GM12878 (cell line): ENCODE measurements around the gene COX5A. TPM values are rescaled to one million over a fixed set of nuclear protein-coding genes. Genes with fewer than 3 reads are reported as not detected.

Experiments
- ATAC-seq: fragments of 200-7000 bp; cut with Tn5 transposase; 3 replicates; pipeline ENCODE4 v1.9.1; 2020; ENCODE audit warnings: mild to moderate bottlenecking, moderate library complexity
- BruUV-seq: library from RNA; stranded (reverse); fragments of 400-500 nt; replicated peaks from 2 replicates; lab custom pipeline; 2021; lab: Mats Ljungman, UMichigan
- CTCF ChIA-PET: fragments of 300-600 bp; sonication (Branson Sonifier 250); formaldehyde crosslinking; extraction: SDS; loops from one replicate; lab custom pipeline; 2021; ENCODE audit warnings: inconsistent platforms; lab: Yijun Ruan, JAX
- POLR2A ChIA-PET: fragments of 350-600 bp; formaldehyde crosslinking; extraction: SDS; loops from one replicate; lab custom pipeline; 2021; ENCODE audit warnings: inconsistent platforms; lab: Charles Lee
- RAD21 ChIA-PET: fragments of 300-600 bp; sonication (Branson Sonifier 250); formaldehyde crosslinking; loops from one replicate; lab custom pipeline; 2023; ENCODE audit warnings: antibody characterized with exemption; ENCODE audit not compliant: unreplicated experiment; lab: Charles Lee
- SMC1A ChIA-PET: fragments of 300-600 bp; sonication (Branson Sonifier 250); formaldehyde crosslinking; loops from one replicate; lab custom pipeline; 2023; ENCODE audit not compliant: unreplicated experiment, uncharacterized antibody; lab: Charles Lee
- DNase-seq: peaks from one replicate; pipeline ENCODE4 v3.0.0-alpha.2; 2011; ENCODE audit warnings: low read depth, low spot score
- FAIRE-seq: peaks from 3 replicates; lab custom pipeline; 2011; peaks lifted over from hg19 to GRCh38; lab: Jason Lieb, UNC
- H2AFZ ChIP-seq: 2 replicates; pipeline ENCODE4 v1.6.0; 2011; ENCODE audit warnings: low read depth, low read length, control low read depth; ENCODE audit not compliant: control insufficient read depth
- H3K27ac ChIP-seq: 2 replicates; pipeline ENCODE4 v1.5.1; 2011; ENCODE audit warnings: control low read depth; ENCODE audit not compliant: control insufficient read depth, insufficient read depth
- H3K27me3 ChIP-seq, 2 experiments: replicated peaks in 1 of 2; 2 replicates each; pipeline versions ENCODE4 v1.6.0 to v1.6.1; 2011; ENCODE audit warnings: low read length in 1 of 2; ENCODE audit not compliant: control insufficient read depth in 2 of 2, insufficient read depth in 2 of 2
- H3K36me3 ChIP-seq, 2 experiments: 2 replicates each; pipeline ENCODE4 v1.5.1; 2011; ENCODE audit warnings: low read length in 1 of 2; ENCODE audit not compliant: control insufficient read depth in 2 of 2, insufficient read depth in 2 of 2
- H3K4me1 ChIP-seq: 2 replicates; pipeline ENCODE4 v1.6.1; 2011; ENCODE audit warnings: mild to moderate bottlenecking, low read length, moderate library complexity, mixed read lengths; ENCODE audit not compliant: control insufficient read depth, insufficient read depth
- H3K4me2 ChIP-seq: 2 replicates; pipeline ENCODE4 v1.6.0; 2011; ENCODE audit warnings: control low read depth; ENCODE audit not compliant: control insufficient read depth, insufficient read depth
- H3K4me3 ChIP-seq: fragments of 200-600 bp; sonication (generic); 2 replicates; pipeline ENCODE4 v1.5.1; 2016
- H3K79me2 ChIP-seq: 2 replicates; pipeline ENCODE4 v1.6.0; 2011; ENCODE audit warnings: low read length; ENCODE audit not compliant: control insufficient read depth, insufficient read depth
- H3K9ac ChIP-seq: 2 replicates; pipeline ENCODE4 v1.8.0; 2011; ENCODE audit warnings: low read length, control low read depth, mixed read lengths; ENCODE audit not compliant: control insufficient read depth, insufficient read depth
- H3K9me3 ChIP-seq: replicated peaks from 3 replicates; pipeline ENCODE4 v1.5.1; 2011; ENCODE audit warnings: mild to moderate bottlenecking, low read length; ENCODE audit not compliant: control insufficient read depth, insufficient read depth
- H4K20me1 ChIP-seq: 2 replicates; pipeline ENCODE4 v1.6.0; 2011; ENCODE audit not compliant: control insufficient read depth, insufficient read depth
- BACH1 ChIP-seq: fragments of 450-650 bp; IDR thresholded peaks from 2 replicates; pipeline ENCODE4 v1.6.1; 2017; ENCODE audit warnings: mild to moderate bottlenecking, borderline replicate concordance
- BMI1 ChIP-seq: fragments of 450-650 bp; IDR thresholded peaks from 2 replicates; pipeline ENCODE4 v1.6.1; 2016; ENCODE audit warnings: mild to moderate bottlenecking, moderate library complexity, borderline replicate concordance
- CHD1 ChIP-seq: IDR thresholded peaks from 2 replicates; pipeline ENCODE4 v1.6.1; 2012; ENCODE audit warnings: low read depth, low read length, improper control_type of control experiment
- EZH2 ChIP-seq: IDR thresholded peaks from 2 replicates; pipeline ENCODE4 v1.6.1; 2012; ENCODE audit warnings: low read depth, mild to moderate bottlenecking, control low read depth, inconsistent platforms, low read length, borderline replicate concordance; ENCODE audit not compliant: control insufficient read depth
- FOS ChIP-seq: IDR thresholded peaks from 3 replicates; pipeline ENCODE4 v1.6.1; 2011; ENCODE audit warnings: borderline replicate concordance; ENCODE audit not compliant: insufficient read length; ENCODE audit errors: extremely low read depth
- JUND ChIP-seq: IDR thresholded peaks from 2 replicates; pipeline ENCODE4 v1.6.1; 2012; ENCODE audit warnings: low read depth, mild to moderate bottlenecking, low read length, improper control_type of control experiment, moderate library complexity
- MEF2B ChIP-seq: fragments of 450-650 bp; IDR thresholded peaks from 2 replicates; pipeline ENCODE4 v1.6.1; 2018; ENCODE audit warnings: mild to moderate bottlenecking, moderate library complexity; ENCODE audit not compliant: partially characterized antibody, poor library complexity, severe bottlenecking
- MTA2 ChIP-seq: fragments of 450-650 bp; IDR thresholded peaks from 2 replicates; pipeline ENCODE4 v1.6.1; 2016; ENCODE audit warnings: low read depth, mild to moderate bottlenecking, moderate library complexity
- RCOR1 ChIP-seq: conservative IDR thresholded peaks from 2 replicates; pipeline ENCODE4 v1.6.1; 2012; ENCODE audit warnings: low read depth, low read length, improper control_type of control experiment
- SMC3 ChIP-seq: IDR thresholded peaks from 2 replicates; pipeline ENCODE4 v1.6.1; 2011; ENCODE audit warnings: low read length, improper control_type of control experiment, borderline replicate concordance
- SREBF1 ChIP-seq: IDR thresholded peaks from 2 replicates; pipeline ENCODE4 v1.6.1; 2012; ENCODE audit warnings: mild to moderate bottlenecking, low read length
- SREBF2 ChIP-seq: IDR thresholded peaks from 2 replicates; pipeline ENCODE4 v1.6.1; 2012; ENCODE audit warnings: mild to moderate bottlenecking, low read length
- ZNF217 ChIP-seq: fragments of 450-650 bp; IDR thresholded peaks from 2 replicates; pipeline ENCODE4 v1.6.1; 2017; ENCODE audit warnings: antibody characterized with exemption, mild to moderate bottlenecking
- ZSCAN29 ChIP-seq: fragments of 450-650 bp; IDR thresholded peaks from 2 replicates; pipeline ENCODE4 v1.6.1; 2017; ENCODE audit warnings: mild to moderate bottlenecking, moderate library complexity
- WGBS: methylation state at CpG from one replicate; pipeline ENCODE4 v1.1.6; 2016; ENCODE audit warnings: low lambda C conversion rate; ENCODE audit not compliant: insufficient replicate concordance, insufficient coverage; ENCODE audit errors: missing lambda C conversion rate; 5-methylcytosine and 5-hydroxymethylcytosine counted together
- in situ Hi-C: fragments of 300-500 bp; cut with MboI; formaldehyde crosslinking; loops from 9 replicates; pipeline ENCODE4 v1.14.3; 2018; ENCODE audit warnings: mixed read lengths
- intact Hi-C: fragments of 100-400 bp; cut with micrococcal nuclease; formaldehyde crosslinking; loops from one replicate; pipeline ENCODE4 v1.14.2; 2022; ENCODE audit not compliant: unreplicated experiment
- polyA plus RNA-seq, 11 experiments: library from polyadenylated mRNA; depleted of rRNA in 4 of 11; unstranded in 6 of 11; stranded (reverse) in 5 of 11; fragments of >200 nt; fragmentation: Nextera tagmentation in 4 of 11; fragmentation: Illumina TruSeq in 1 of 11; extraction: Ambion mirVana in 4 of 11; extraction: Trizol in 1 of 11; gene quantifications; 1 replicate in 1 of 11; 2 replicates in 10 of 11; pipeline versions ENCODE4 v1.2.1 to v1.2.3, GENCODE V29; 2011 to 2016; ENCODE audit warnings: inconsistent platforms in 2 of 11, missing spikeins in 2 of 11, low read depth in 1 of 11
- total RNA-seq, 4 experiments: library from RNA; depleted of rRNA in 3 of 4; stranded (reverse); fragments of >200 nt in 3 of 4; fragmentation: Illumina TruSeq in 1 of 4; extraction: Trizol in 1 of 4; gene quantifications; 2 replicates each; pipeline versions ENCODE4 v1.2.1 to v1.2.3, GENCODE V29; 2013 to 2021
- TF ChIP-seq, protein P1 (sequence below): IDR thresholded peaks from 2 replicates; pipeline ENCODE4 v1.6.1; 2012; ENCODE audit warnings: low read depth, low read length, improper control_type of control experiment
- TF ChIP-seq, protein P2 (sequence below): fragments of 450-650 bp; formaldehyde crosslinking; IDR thresholded peaks from 2 replicates; pipeline ENCODE4 v1.4.0; 2022; ENCODE audit warnings: mild to moderate bottlenecking, moderate library complexity
- TF ChIP-seq, protein P3 (sequence below): fragments of 450-650 bp; conservative IDR thresholded peaks from 2 replicates; pipeline ENCODE4 v1.6.1; 2017; ENCODE audit warnings: mild to moderate bottlenecking, moderate library complexity

COX5A gene
- total and polyA plus RNA-seq, 10 of the 15 experiments (the other 5 are each of a cell fraction or from before 2014, with no cell fraction given) = 84.5 to 1,218 (median 392) TPM

DNA sequence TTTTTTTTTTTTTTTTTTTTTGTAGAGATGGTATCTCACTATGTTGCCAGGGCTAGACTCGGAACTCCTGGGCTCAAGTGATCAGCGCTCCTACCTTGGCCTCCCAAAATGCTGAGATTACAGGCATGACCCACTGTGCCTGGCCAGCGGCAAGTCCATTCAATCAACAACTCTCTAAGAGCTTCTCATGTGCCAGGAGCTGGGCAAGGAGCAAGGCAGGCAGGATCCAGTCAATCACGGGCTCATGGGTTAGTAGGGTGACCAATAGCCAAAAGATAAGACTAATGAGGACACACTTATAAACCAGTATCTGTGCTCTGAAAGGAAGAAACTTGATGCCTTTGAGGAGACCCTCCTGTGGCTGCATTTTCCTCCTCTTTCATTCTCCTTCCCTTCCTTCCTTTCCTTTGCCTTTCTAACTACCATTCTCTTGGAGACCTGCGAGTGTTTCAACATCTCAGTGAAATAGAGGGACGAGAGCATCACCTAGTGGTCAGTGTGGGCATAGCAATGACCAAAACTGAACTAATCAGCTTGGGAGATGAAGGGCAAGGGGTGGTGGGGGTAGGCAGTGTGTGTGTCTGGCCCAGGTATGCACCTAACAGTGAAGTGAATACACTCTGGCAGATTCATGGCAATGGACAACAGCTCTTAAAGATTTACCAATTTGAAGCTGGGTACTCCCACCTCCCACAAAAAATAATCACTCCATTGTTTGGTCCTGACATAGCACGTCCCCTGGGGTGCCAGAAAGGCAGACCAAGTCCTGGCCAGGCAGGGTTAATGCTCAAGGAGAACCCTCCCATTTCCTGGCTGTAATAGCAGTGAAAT is 12.4 kb upstream of the COX5A start:
- no peaks in the 10 kb centered on the region for H3K36me3 ChIP-seq
- no peaks in the 10 kb centered on the region for H3K9me3 ChIP-seq
- WGBS = 46% methylated on average over 6 of the region's 7 CpGs
- BruUV-seq = no TSS peak
- POLR2A ChIA-PET = interaction anchor here (0.8 to 1.7 kb wide), 5 partner anchors 8 to 181 kb away, joined by 3 to 4 read pairs (median 4); no protein-coding TSS in a partner anchor
- SMC1A ChIA-PET = interaction anchor here (0.6 to 8.1 kb wide), 19 partner anchors 10 to 316 kb away, joined by 3 to 82 read pairs (median 4); partner anchors contain the start of gene FAM219B
- RAD21 ChIA-PET = interaction anchor here (0.6 to 7.2 kb wide), 18 partner anchors 10 to 566 kb away, joined by 3 to 50 read pairs (median 3); partner anchors contain the start of genes FAM219B and ULK3
- no peak overlapping the region for H3K4me3 ChIP-seq
- H3K4me2 ChIP-seq = no peak overlapping the region
- CTCF ChIA-PET = interaction anchor here (0.6 to 6.4 kb wide), 40 partner anchors 8 to 501 kb away, joined by 3 to 117 read pairs (median 4); partner anchors contain the start of genes FAM219B, SCAMP5 and SIN3A
- in situ Hi-C loops (no loop called here), intact Hi-C loops (loop anchor here (1.0 to 2.0 kb wide), 4 partner anchors 39 to 315 kb away; no protein-coding TSS in a partner anchor)
- H2AFZ ChIP-seq = no peak overlapping the region
- no peaks in the 10 kb centered on the region for H4K20me1 ChIP-seq
- DNase-seq (peak; percentile 53), FAIRE-seq (peak; percentile 95), ATAC-seq (peak; percentile 93)
- H3K27me3 ChIP-seq = no peaks in the 10 kb centered on the region
- H3K4me1 ChIP-seq = no peaks in the 10 kb centered on the region; the same call in none of the 2 replicates
- H3K27ac ChIP-seq = no peak overlapping the region
- H3K9ac ChIP-seq = no peak overlapping the region
- H3K79me2 ChIP-seq = no peaks in the 10 kb centered on the region
- TF ChIP-seq MEF2B = no peak
- no peak for TF ChIP-seq RCOR1
- TF ChIP-seq MTA2 = no peak
- TF ChIP-seq BMI1 = no peak
- no peak for TF ChIP-seq ZNF217
- TF ChIP-seq SMC3 = peak; percentile 86
- TF ChIP-seq, protein P1, sequence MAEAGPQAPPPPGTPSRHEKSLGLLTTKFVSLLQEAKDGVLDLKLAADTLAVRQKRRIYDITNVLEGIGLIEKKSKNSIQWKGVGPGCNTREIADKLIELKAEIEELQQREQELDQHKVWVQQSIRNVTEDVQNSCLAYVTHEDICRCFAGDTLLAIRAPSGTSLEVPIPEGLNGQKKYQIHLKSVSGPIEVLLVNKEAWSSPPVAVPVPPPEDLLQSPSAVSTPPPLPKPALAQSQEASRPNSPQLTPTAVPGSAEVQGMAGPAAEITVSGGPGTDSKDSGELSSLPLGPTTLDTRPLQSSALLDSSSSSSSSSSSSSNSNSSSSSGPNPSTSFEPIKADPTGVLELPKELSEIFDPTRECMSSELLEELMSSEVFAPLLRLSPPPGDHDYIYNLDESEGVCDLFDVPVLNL = no peak
- TF ChIP-seq, protein P2, sequence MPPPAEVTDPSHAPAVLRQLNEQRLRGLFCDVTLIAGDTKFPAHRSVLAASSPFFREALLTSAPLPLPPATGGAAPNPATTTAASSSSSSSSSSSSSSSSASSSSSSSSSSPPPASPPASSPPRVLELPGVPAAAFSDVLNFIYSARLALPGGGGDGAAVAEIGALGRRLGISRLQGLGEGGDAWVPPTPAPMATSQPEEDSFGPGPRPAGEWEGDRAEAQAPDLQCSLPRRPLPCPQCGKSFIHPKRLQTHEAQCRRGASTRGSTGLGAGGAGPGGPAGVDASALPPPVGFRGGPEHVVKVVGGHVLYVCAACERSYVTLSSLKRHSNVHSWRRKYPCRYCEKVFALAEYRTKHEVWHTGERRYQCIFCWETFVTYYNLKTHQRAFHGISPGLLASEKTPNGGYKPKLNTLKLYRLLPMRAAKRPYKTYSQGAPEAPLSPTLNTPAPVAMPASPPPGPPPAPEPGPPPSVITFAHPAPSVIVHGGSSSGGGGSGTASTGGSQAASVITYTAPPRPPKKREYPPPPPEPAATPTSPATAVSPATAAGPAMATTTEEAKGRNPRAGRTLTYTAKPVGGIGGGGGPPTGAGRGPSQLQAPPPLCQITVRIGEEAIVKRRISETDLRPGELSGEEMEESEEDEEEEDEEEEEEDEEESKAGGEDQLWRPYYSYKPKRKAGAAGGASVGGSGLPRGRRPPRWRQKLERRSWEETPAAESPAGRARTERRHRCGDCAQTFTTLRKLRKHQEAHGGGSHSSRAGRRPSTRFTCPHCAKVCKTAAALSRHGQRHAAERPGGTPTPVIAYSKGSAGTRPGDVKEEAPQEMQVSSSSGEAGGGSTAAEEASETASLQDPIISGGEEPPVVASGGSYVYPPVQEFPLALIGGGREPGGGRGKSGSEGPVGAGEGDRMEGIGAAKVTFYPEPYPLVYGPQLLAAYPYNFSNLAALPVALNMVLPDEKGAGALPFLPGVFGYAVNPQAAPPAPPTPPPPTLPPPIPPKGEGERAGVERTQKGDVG (CRISPR knock-in tag) = no peak
- TF ChIP-seq JUND = no peak
- no peak for TF ChIP-seq BACH1
- TF ChIP-seq, protein P3, sequence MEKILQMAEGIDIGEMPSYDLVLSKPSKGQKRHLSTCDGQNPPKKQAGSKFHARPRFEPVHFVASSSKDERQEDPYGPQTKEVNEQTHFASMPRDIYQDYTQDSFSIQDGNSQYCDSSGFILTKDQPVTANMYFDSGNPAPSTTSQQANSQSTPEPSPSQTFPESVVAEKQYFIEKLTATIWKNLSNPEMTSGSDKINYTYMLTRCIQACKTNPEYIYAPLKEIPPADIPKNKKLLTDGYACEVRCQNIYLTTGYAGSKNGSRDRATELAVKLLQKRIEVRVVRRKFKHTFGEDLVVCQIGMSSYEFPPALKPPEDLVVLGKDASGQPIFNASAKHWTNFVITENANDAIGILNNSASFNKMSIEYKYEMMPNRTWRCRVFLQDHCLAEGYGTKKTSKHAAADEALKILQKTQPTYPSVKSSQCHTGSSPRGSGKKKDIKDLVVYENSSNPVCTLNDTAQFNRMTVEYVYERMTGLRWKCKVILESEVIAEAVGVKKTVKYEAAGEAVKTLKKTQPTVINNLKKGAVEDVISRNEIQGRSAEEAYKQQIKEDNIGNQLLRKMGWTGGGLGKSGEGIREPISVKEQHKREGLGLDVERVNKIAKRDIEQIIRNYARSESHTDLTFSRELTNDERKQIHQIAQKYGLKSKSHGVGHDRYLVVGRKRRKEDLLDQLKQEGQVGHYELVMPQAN = no peak
- TF ChIP-seq SREBF1 = no peak
- no peak for TF ChIP-seq SREBF2
- no peak for TF ChIP-seq ZSCAN29
- no peak for TF ChIP-seq FOS
- no peak for TF ChIP-seq EZH2
- no peak for TF ChIP-seq CHD1
